Astrocyte (in vitro differentiated cells and primary cell): ENCODE data around the gene ATF2. TPM values are rescaled to one million over a fixed set of nuclear protein-coding genes. Genes with fewer than 3 reads are reported as not detected.

ENCODE experiments used
- DNase-seq: peaks from one replicate; pipeline ENCODE4 v3.0.0-alpha.2; 2010; ENCODE audit warnings: low read depth
- FAIRE-seq: peaks from 2 replicates; lab custom pipeline; 2011; peaks lifted over from hg19 to GRCh38; lab: Jason Lieb, UNC
- H2AFZ ChIP-seq: 2 replicates; pipeline ENCODE4 v1.6.0; 2012; ENCODE audit warnings: low read depth, low read length, inconsistent platforms
- H3K27ac ChIP-seq: 2 replicates; pipeline ENCODE4 v1.5.1; 2011; ENCODE audit warnings: low read depth, low read length, inconsistent platforms
- H3K27me3 ChIP-seq: 2 replicates; pipeline ENCODE4 v1.6.0; 2011; ENCODE audit warnings: low read length, inconsistent platforms; ENCODE audit not compliant: insufficient read depth
- H3K36me3 ChIP-seq: 2 replicates; pipeline ENCODE4 v1.5.1; 2011; ENCODE audit warnings: low read length, inconsistent platforms; ENCODE audit not compliant: insufficient read depth
- H3K4me1 ChIP-seq: 2 replicates; pipeline ENCODE4 v1.5.1; 2011; ENCODE audit warnings: low read length, inconsistent platforms; ENCODE audit not compliant: insufficient read depth
- H3K4me2 ChIP-seq: 2 replicates; pipeline ENCODE4 v1.6.0; 2012; ENCODE audit warnings: low read length, inconsistent platforms
- H3K4me3 ChIP-seq: 2 replicates; pipeline ENCODE4 v1.5.1; 2011; ENCODE audit warnings: low read depth, mild to moderate bottlenecking, low read length, inconsistent platforms; ENCODE audit not compliant: insufficient read depth
- H3K79me2 ChIP-seq: 2 replicates; pipeline ENCODE4 v1.6.0; 2012; ENCODE audit warnings: mild to moderate bottlenecking, low read length, inconsistent platforms; ENCODE audit not compliant: insufficient read depth
- H3K9ac ChIP-seq: 2 replicates; pipeline ENCODE4 v1.6.0; 2012; ENCODE audit warnings: mild to moderate bottlenecking, low read length, inconsistent platforms
- H3K9me3 ChIP-seq: 2 replicates; pipeline ENCODE4 v1.5.1; 2012; ENCODE audit warnings: low read depth, mild to moderate bottlenecking, low read length, inconsistent platforms; ENCODE audit not compliant: insufficient read depth
- H4K20me1 ChIP-seq: 2 replicates; pipeline ENCODE4 v1.6.0; 2012; ENCODE audit warnings: low read length, inconsistent platforms; ENCODE audit not compliant: insufficient read depth
- H3K27ac Mint-ChIP-seq: one replicate; pipeline ENCODE4 v1.8.0; 2021; ENCODE audit warnings: mild to moderate bottlenecking, mixed read lengths; ENCODE audit not compliant: unreplicated experiment
- H3K27me3 Mint-ChIP-seq: one replicate; pipeline ENCODE4 v1.8.0; 2021; ENCODE audit warnings: low read depth, mixed read lengths; ENCODE audit not compliant: unreplicated experiment
- H3K36me3 Mint-ChIP-seq: one replicate; pipeline ENCODE4 v1.8.0; 2021; ENCODE audit warnings: low read depth, mixed read lengths; ENCODE audit not compliant: unreplicated experiment
- H3K4me1 Mint-ChIP-seq: one replicate; pipeline ENCODE4 v1.8.0; 2021; ENCODE audit warnings: low read depth, mixed read lengths; ENCODE audit not compliant: unreplicated experiment
- H3K4me3 Mint-ChIP-seq: one replicate; pipeline ENCODE4 v1.8.0; 2021; ENCODE audit warnings: mild to moderate bottlenecking, moderate library complexity, mixed read lengths; ENCODE audit not compliant: unreplicated experiment
- H3K9me3 Mint-ChIP-seq: one replicate; pipeline ENCODE4 v1.8.0; 2021; ENCODE audit warnings: mild to moderate bottlenecking, mixed read lengths; ENCODE audit not compliant: unreplicated experiment
- EZH2 ChIP-seq: IDR thresholded peaks from 2 replicates; pipeline ENCODE4 v1.6.1; 2012; ENCODE audit warnings: mild to moderate bottlenecking, low read length, inconsistent platforms; ENCODE audit not compliant: insufficient read depth
- total RNA-seq: library from RNA; stranded (reverse); gene quantifications from 2 replicates; pipeline ENCODE4 v1.2.1, GENCODE V29; 2021
- TF ChIP-seq, protein P1 (sequence below): IDR thresholded peaks from 2 replicates; pipeline ENCODE4 v1.5.1; 2011; ENCODE audit warnings: low read depth, mild to moderate bottlenecking, inconsistent platforms, low read length, moderate library complexity; ENCODE audit not compliant: insufficient read depth

Gene ATF2
- total RNA-seq, 1 donor from 2014 or later, result 54.7 TPM

- DNase-seq, result no peak
- Histone ChIP-seq H3K36me3 (no peaks in the 10 kb centered on the region), H3K9ac (no peak overlapping the region), H3K79me2 (no peaks in the 10 kb centered on the region), H3K27ac (no peak overlapping the region), H3K4me2 (no peak overlapping the region), H3K27me3 (no peaks in the 10 kb centered on the region), H3K9me3 (no peaks in the 10 kb centered on the region), H3K4me1 (no peaks in the 10 kb centered on the region), H4K20me1 (no peaks in the 10 kb centered on the region), H2AFZ (no peak overlapping the region), H3K4me3 (no peak overlapping the region)
- peaks cover 2% of the 10 kb centered on the region for H3K36me3 Mint-ChIP-seq
- TF ChIP-seq, protein P1, sequence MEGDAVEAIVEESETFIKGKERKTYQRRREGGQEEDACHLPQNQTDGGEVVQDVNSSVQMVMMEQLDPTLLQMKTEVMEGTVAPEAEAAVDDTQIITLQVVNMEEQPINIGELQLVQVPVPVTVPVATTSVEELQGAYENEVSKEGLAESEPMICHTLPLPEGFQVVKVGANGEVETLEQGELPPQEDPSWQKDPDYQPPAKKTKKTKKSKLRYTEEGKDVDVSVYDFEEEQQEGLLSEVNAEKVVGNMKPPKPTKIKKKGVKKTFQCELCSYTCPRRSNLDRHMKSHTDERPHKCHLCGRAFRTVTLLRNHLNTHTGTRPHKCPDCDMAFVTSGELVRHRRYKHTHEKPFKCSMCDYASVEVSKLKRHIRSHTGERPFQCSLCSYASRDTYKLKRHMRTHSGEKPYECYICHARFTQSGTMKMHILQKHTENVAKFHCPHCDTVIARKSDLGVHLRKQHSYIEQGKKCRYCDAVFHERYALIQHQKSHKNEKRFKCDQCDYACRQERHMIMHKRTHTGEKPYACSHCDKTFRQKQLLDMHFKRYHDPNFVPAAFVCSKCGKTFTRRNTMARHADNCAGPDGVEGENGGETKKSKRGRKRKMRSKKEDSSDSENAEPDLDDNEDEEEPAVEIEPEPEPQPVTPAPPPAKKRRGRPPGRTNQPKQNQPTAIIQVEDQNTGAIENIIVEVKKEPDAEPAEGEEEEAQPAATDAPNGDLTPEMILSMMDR, result no peak
- no peak for TF ChIP-seq EZH2
- no peaks in the 10 kb centered on the region for H3K9me3 Mint-ChIP-seq
- H3K4me3 Mint-ChIP-seq, result no peak overlapping the region
- no peaks in the 10 kb centered on the region for H3K27me3 Mint-ChIP-seq
- no peak for FAIRE-seq
- H3K4me1 Mint-ChIP-seq, result no peaks in the 10 kb centered on the region
- no peak overlapping the region for H3K27ac Mint-ChIP-seq
Observed at GRCh38 chr2:175049661-175050060, 118.3 kb downstream of the ATF2 start.

GRCh38 chr2:175048275-175048674 lies 119.7 kb downstream of the ATF2 start:
- Histone ChIP-seq H2AFZ (no peak overlapping the region), H3K9ac (no peak overlapping the region), H3K36me3 (no peaks in the 10 kb centered on the region), H3K79me2 (no peaks in the 10 kb centered on the region), H3K27ac (no peak overlapping the region), H3K9me3 (no peaks in the 10 kb centered on the region), H3K4me1 (no peaks in the 10 kb centered on the region), H3K4me2 (no peak overlapping the region), H3K27me3 (no peaks in the 10 kb centered on the region), H4K20me1 (no peaks in the 10 kb centered on the region), H3K4me3 (no peak overlapping the region)
- Mint-ChIP-seq H3K9me3 (peaks cover 2% of the 10 kb centered on the region), H3K27me3 (no peaks in the 10 kb centered on the region), H3K4me3 (no peak overlapping the region), H3K4me1 (no peaks in the 10 kb centered on the region), H3K27ac (no peak overlapping the region), H3K36me3 (peaks cover 2% of the 10 kb centered on the region)
- no peak for DNase-seq
- no peak for TF ChIP-seq EZH2
- no peak for FAIRE-seq

DNA sequence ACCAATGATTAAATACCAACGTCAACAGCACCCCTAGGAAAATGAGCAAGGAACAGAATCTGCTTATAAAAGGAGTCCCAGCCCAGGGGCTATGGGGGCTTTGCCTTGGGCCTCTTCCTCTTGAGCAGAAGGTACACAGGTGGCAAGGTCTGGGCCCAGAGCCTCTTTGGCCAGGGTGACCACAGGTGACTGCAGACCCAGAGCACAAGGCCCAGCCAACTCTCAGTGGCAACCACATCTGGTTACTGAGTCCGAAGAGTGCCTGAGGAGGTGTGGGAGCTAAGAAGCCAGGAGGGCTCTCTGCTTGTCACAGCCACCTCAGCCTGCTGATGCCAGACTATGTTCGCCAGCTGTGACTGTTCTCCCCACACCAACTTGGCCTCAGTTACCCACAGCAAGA lies 128.5 kb downstream of the ATF2 start:
- H3K4me3 Mint-ChIP-seq, result no peak overlapping the region
- H3K27me3 ChIP-seq, result no peaks in the 10 kb centered on the region
- no peaks in the 10 kb centered on the region for H3K36me3 ChIP-seq
- H2AFZ ChIP-seq, result no peak overlapping the region
- H3K9me3 Mint-ChIP-seq, result peaks cover 5% of the 10 kb centered on the region
- DNase-seq, result no peak
- no peaks in the 10 kb centered on the region for H3K79me2 ChIP-seq
- no peak overlapping the region for H3K4me3 ChIP-seq
- H3K27ac ChIP-seq, result no peak overlapping the region
- H3K4me1 Mint-ChIP-seq, result peaks cover 7% of the 10 kb centered on the region
- TF ChIP-seq, protein P1, result no peak
- TF ChIP-seq EZH2, result no peak
- FAIRE-seq, result no peak
- H4K20me1 ChIP-seq, result no peaks in the 10 kb centered on the region
- H3K36me3 Mint-ChIP-seq, result peaks cover 2% of the 10 kb centered on the region
- H3K4me2 ChIP-seq, result no peak overlapping the region
- no peaks in the 10 kb centered on the region for H3K9me3 ChIP-seq
- H3K9ac ChIP-seq, result no peak overlapping the region
- H3K27me3 Mint-ChIP-seq, result no peaks in the 10 kb centered on the region
- H3K4me1 ChIP-seq, result no peaks in the 10 kb centered on the region
- H3K27ac Mint-ChIP-seq, result no peak overlapping the region
